Measurements from ENCODE around the gene RAB3D.

The RAB3D gene

GRCh38 chr19:11293433-11294389 is 45.7 kb downstream of the RAB3D start:
- DNase-seq, result peak; percentile 60 to 76

- no peak for DNase-seq
Measured at GRCh38 chr19:11291991-11292390, 47.5 kb downstream of the RAB3D start.

DNA sequence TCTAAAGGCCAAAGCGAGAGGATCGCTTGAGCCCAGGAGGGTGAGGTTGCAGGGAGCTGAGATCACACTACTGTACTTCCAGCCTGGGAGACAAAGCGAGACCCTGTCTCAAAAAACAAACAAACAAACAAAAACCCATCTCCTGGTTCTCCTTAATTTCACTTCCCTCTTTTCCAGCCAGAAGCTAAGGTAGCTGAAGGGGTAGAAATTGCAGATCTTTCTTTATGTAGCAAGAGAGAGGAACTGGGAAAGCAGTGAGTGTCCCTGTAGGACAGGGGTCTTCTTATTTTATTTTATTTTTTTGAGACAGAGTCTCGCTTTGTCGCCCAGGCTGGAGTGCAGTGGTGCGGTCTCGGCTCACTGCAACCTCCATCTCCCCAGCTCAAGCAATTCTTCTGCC is 48.0 kb downstream of the RAB3D start:
- no peak for DNase-seq

- no peak for DNase-seq
Measured at GRCh38 chr19:11290256-11290655, 49.2 kb downstream of the RAB3D start.

GRCh38 chr19:11288349-11288748 is 51.1 kb downstream of the RAB3D start:
- DNase-seq, result no peak

DNA sequence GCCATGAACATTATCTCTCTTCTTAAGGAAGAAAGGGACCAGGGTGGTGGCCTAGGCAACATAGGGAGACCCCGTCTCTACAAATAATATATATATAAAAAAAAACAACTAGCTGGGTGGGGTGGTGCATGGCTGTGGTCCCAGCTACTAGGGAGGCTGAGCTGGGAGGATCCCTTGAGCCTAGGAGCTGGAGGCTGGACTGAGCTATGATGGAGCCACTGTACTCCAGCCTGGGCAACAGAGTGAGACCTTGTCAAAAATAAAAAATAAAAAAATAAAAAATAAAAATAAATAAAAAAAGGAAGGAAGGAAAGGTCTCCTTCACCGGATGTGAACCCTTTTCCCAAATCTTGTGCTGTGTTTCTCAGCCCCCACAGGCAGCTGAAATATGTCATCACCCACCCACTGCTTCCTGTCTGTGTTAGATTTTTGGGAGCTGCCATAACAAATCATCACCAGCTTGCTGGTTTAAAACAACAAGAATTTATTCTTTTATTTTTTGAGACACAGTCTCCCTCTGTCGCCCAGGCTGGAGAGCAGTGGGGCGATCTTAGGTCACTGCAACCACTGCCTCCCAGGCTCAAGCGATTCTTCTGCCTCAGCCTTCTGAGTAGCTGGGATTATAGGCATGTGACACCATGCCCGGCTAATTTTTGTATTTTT is 53.0 kb downstream of the RAB3D start:
- no peak for DNase-seq

DNA sequence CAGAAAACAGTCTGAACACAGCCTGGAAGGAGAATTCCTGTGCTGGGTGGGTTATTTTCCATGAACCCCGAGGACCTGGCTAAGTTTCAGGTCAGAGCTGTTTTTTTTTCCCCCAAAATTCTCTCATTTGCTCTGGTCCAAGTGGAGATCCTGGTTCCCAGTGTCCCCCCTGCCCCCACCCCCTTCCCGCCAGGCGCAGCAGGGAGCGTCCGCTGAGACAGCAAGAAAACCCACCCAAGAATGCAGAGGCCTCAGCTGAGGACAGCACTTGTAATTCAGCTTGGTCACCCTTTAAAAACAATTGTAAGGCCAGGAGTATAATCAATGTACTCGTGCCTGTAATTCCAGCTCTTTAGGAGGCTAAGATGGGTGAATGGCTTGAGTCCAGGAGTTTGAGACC is 54.9 kb downstream of the RAB3D start:
- DNase-seq, result no peak

GRCh38 chr19:11281356-11282049 is 58.0 kb downstream of the RAB3D start:
- no peak for DNase-seq

DNA sequence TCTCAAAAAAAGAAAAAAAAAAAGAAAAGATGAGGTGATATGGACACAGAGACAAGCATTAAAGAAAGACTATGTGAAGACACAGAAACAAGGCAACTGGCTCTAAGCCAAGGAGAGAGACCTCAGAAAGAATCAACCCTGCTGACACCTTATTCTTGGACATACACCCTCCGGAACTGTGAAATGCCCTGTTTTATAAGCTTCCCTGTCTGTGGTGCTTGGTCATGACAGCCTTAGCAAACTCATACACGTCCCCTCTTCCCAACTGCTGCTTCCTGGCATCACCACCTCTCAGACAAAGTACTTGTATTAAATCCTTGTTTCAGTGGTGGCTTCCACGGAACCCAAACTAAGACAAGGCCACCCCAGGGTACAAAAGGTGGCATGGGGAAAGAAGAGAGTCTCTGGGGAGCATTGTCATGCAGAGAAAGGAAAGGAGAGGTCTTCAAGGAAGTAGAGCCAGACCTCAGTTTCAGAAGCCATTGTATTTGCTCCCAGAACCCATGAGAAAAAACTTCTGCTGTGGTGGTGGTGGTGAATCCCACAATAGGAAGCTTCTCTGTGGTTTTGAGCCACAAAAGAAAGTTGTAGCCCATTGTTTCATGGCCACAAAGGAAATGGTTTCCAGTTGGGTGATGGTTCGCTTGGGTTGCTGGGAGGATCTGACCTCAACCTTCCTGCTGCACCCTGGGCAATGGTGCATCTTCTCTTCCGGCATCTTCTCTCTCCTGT is 59.8 kb downstream of the RAB3D start:
- no peak for DNase-seq

DNA sequence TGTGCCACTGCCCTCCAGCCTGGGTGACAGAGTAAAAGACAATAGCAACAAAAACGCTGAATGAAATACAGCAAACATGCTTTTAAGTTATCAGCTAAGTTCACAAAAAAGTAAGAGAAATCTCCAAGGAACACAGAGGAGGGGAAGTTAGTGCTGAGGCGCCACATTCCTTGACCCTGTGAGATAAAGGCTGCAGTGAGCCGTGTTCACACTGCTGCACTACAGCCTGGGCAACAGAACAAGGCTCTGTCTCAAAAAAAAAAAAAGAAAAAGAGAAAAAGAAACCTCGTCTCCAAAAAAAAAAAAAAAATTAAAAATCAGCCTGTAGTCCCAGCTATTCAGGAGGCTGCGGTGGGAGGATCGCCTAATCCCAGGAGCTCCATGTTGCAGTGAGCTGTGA is 60.8 kb downstream of the RAB3D start:
- DNase-seq, result no peak

DNA sequence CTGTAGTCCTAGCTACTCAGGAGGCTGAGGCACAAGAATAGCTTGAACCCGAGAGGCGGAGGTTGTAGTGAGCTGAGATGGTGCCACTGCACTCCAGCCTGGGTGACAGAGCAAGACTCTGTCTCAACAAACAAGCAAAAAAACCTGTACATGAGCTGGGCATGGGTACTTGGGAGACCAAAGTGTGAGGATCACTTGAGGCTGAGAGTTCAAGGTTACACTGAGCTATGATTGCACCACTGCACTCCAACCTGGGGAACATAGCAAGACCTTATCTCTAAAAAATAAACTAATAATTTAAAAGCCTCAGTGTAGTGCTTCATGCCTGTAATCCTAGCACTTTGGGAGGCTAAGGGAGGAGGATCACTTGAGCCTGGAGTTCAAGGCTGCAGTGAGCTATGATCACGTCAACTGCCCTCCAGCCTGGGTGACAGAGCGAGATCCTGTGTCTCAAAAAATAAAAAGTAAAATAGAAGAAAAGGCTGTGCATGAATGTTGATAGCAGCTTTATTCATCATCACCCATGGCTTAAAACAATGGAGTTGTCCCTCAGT is 64.8 kb downstream of the RAB3D start:
- no peak for DNase-seq

GRCh38 chr19:11273989-11274388 is 65.5 kb downstream of the RAB3D start:
- DNase-seq, result no peak

DNA sequence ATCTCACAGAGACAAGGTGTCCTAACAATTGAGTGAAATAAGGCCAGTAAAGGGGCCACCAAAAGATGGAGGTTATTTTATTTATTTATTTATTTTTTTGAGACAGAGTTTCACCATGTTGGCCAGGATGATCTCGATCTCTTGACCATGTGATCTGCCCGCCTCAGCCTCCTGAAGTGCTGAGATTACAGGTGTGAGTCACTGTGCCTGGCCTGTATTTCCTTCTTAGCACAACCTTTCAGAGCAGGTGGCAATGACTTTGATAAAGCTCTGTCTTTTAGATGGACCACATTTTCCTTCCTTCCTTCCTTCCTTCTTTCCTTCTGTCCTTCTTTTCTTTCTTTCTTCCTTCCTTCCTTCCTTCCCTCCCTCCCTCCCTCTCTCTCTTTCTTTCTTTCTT is 66.2 kb downstream of the RAB3D start:
- no peak for DNase-seq
